Measurements from ENCODE around the gene CDCP1.

DNA sequence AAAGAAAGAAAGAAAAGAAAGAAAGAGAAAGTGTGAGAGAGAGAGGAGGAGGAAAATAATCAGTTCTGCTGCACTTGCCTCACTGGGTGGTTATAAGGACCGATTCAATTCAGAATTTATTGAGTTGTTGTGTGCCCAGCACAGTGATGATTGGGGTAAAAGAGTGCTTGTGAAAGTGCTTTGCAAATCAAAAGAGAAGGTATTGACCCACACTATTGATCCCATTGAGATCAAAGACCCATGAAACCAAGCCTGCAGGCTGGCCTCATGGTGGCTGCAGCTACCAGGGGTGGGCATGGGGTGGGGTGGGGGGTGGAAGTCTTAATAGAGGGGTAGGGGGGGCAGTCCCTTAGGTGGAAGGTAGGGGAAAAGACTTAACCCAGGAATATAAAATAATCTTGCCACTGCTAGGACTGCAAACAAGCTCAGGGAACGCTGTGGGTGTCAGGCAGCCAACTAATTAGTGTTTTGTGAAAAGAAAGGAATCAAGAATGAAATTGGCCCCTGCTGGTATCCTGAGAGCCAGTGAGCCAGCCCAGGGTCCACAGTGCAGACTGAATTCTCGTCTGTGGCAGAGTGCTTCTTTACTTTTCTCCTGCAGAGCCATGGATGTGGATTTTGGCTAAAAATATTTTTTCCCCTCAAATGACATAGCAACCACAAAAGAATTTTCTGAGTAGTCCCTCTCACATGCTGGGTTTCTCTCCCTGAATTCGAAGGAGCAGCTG lies 85.8 kb downstream of the CDCP1 start:
- TF ChIP-seq, protein P1, sequence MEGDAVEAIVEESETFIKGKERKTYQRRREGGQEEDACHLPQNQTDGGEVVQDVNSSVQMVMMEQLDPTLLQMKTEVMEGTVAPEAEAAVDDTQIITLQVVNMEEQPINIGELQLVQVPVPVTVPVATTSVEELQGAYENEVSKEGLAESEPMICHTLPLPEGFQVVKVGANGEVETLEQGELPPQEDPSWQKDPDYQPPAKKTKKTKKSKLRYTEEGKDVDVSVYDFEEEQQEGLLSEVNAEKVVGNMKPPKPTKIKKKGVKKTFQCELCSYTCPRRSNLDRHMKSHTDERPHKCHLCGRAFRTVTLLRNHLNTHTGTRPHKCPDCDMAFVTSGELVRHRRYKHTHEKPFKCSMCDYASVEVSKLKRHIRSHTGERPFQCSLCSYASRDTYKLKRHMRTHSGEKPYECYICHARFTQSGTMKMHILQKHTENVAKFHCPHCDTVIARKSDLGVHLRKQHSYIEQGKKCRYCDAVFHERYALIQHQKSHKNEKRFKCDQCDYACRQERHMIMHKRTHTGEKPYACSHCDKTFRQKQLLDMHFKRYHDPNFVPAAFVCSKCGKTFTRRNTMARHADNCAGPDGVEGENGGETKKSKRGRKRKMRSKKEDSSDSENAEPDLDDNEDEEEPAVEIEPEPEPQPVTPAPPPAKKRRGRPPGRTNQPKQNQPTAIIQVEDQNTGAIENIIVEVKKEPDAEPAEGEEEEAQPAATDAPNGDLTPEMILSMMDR (conservative IDR thresholded peaks at IDR 0.05 in 1 of 2, IDR thresholded peaks at IDR 0.05 in 1 of 2; ENCODE audit: extremely low read depth in 1 of 2, insufficient read depth in 1 of 2, low read depth in 1 of 2, low read length in 2 of 2), result no peak
- no peak for TF ChIP-seq EZH2 (IDR thresholded peaks at IDR 0.05; ENCODE audit: borderline replicate concordance, low read length)

Measured in mammary epithelial cell (primary cell).